ENCODE measurements around the gene LRRC31.

GRCh38 chr3:169847896-169848295 is 21.8 kb downstream of the LRRC31 start:
- TF ChIP-seq CTCF (IDR thresholded peaks at IDR 0.05), result no peak
- no peak for TF ChIP-seq EZH2 (IDR thresholded peaks at IDR 0.05)
- no peak for TF ChIP-seq EZH2phosphoT487 (IDR thresholded peaks at IDR 0.05)

All from neural progenitor cell (in vitro differentiated cells).